Choroid plexus epithelial cell (primary cell): ENCODE measurements around the gene PREX1.

Experiments used
- DNase-seq: peaks from one replicate; pipeline ENCODE4 v3.0.0-alpha.2; 2010; ENCODE audit warnings: low read depth
- H3K4me3 ChIP-seq: 2 replicates; pipeline ENCODE4 v1.5.1; 2011; ENCODE audit warnings: low read depth, mild to moderate bottlenecking, control low read depth, low read length, moderate library complexity
- CTCF ChIP-seq: conservative IDR thresholded peaks from 2 replicates; pipeline ENCODE4 v1.5.1; 2011; ENCODE audit warnings: low read depth, mild to moderate bottlenecking, control low read depth, inconsistent platforms, low read length, moderate library complexity

PREX1 gene

DNA sequence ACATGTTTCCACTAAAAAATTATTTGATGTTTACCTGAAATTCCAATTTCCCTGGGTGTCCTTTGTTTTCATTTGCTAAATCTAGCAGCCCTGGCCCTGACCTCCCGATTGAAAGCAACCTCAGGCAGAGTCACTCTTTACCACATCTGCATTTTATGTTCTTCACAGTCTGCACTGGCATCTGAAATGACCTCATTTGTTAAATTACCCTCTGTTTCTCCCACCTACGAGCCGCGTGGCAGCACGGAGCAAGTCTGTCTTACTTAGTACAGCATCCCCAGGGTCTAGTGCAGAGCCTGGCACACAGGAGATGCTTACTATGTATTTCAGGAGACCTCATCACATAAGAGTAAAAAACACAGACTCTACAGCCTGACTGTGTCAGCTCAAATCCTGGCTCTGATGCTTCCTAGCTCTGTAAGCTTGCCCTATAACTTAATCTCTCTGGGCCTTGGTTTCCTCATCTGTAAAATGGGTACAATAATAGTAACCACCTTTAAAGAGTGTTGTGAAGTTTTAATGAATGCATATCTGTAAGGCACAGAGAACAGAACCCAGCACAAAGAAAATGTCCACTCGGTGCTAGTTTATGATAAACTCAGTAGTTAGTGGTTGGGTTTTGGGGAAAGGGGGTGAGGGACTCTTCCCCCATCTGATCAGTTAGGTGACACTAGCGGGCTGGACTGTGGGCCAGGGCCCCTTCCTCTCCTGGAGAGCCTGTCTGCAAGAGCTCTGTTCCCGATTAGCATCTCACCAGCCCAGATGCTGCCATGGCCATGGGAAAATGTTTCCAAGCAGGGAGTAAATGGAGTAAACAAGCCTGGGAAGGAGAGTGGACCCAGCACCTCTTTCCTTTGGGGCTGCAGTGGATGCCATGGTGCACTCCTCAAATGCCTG, 88.2 kb downstream of the PREX1 start:
- no peak for DNase-seq
- no peak overlapping the region for H3K4me3 ChIP-seq

GRCh38 chr20:48738399-48739304, 89.1 kb downstream of the PREX1 start:
- H3K4me3 ChIP-seq, result no peak overlapping the region
- no peak for TF ChIP-seq CTCF
- no peak for DNase-seq

More for the DNA sequence above, 88.2 kb downstream of the PREX1 start:
- no peak for TF ChIP-seq CTCF

DNA sequence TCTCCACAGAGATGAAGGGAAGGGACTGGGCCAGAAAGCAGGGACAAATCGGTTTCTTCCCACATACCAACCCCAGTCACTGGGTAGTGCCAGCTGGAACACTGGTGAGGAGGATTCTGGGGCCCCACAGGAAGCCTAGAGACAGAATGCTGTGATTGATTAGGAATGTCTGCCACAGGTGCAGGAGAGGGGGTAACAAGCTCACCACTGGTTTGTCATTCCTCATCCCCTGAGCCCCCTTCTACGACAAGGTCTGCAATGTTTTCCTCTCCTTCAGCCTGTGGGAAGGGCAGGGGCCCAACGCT, 89.8 kb downstream of the PREX1 start:
- TF ChIP-seq CTCF, result no peak
- DNase-seq, result no peak
- H3K4me3 ChIP-seq, result no peak overlapping the region

- H3K4me3 ChIP-seq, result no peak overlapping the region
- no peak for DNase-seq
- TF ChIP-seq CTCF, result no peak
Observed at GRCh38 chr20:48737434-48738093, 90.2 kb downstream of the PREX1 start.

GRCh38 chr20:48736636-48737035, 91.2 kb downstream of the PREX1 start:
- TF ChIP-seq CTCF, result no peak
- DNase-seq, result no peak
- H3K4me3 ChIP-seq, result no peak overlapping the region

DNA sequence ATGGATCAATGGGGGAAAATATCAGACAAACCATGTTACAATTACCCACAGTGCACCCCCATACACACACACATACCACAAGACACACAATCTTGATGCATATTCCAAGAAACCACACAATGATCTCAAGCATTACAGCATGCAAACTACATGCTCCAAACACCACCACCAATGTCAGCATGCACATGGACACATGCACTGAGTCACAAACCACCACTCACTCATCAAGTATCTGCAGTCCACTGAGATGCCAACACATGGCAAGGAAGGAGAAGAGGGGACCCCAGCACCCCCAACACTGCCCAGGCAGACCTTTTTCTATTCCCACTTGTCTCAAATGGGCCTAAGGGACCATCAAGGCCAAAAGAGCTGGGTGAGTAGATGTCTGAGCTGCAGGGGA, 91.6 kb downstream of the PREX1 start:
- no peak overlapping the region for H3K4me3 ChIP-seq
- no peak for TF ChIP-seq CTCF
- no peak for DNase-seq
